Endothelial cell of umbilical vein (primary cell): ENCODE measurements around the gene MCEMP1. TPM values are rescaled to one million over a fixed set of nuclear protein-coding genes. Genes with fewer than 3 reads are reported as not detected.

Source experiments
- BruUV-seq: library from RNA; stranded (reverse); fragments of 400-500 nt; replicated peaks from 2 replicates; lab custom pipeline; 2021; lab: Mats Ljungman, UMichigan
- CTCF ChIA-PET: fragments of 300-600, 350-600 bp; sonication (Branson Sonifier 250); formaldehyde crosslinking; loops from one replicate; lab custom pipeline; 2021; ENCODE audit warnings: antibody characterized with exemption, inconsistent platforms; lab: Charles Lee
- POLR2A ChIA-PET: fragments of 300-600, 350-600 bp; sonication (Branson Sonifier 250); formaldehyde crosslinking; loops from one replicate; lab custom pipeline; 2021; ENCODE audit warnings: antibody characterized with exemption, inconsistent platforms; lab: Charles Lee
- DNase-seq: peaks from one replicate; pipeline ENCODE4 v3.0.0-alpha.2; 2011; ENCODE audit warnings: low read depth, low spot score
- FAIRE-seq: peaks from 2 replicates; lab custom pipeline; 2011; peaks lifted over from hg19 to GRCh38; lab: Jason Lieb, UNC
- H2AFZ ChIP-seq: 2 replicates; pipeline ENCODE4 v1.6.0; 2012; ENCODE audit warnings: low read depth, low read length, control low read depth, inconsistent platforms
- H3K27ac ChIP-seq: 2 replicates; pipeline ENCODE4 v1.5.1; 2011; ENCODE audit warnings: low read depth, mild to moderate bottlenecking, control low read depth, low read length, moderate library complexity; ENCODE audit not compliant: insufficient read depth
- H3K27me3 ChIP-seq, 2 experiments: 2 replicates each; pipeline versions ENCODE4 v1.6.0 to v1.6.1; 2011; ENCODE audit warnings: low read length in 2 of 2, mixed read lengths in 1 of 2; ENCODE audit not compliant: control insufficient read depth in 2 of 2, insufficient read depth in 2 of 2
- H3K36me3 ChIP-seq, 2 experiments: 2 replicates in 1 of 2; 3 replicates in 1 of 2; pipeline ENCODE4 v1.5.1; 2011; ENCODE audit warnings: low read length in 2 of 2, mild to moderate bottlenecking in 1 of 2, moderate library complexity in 1 of 2; ENCODE audit not compliant: control insufficient read depth in 2 of 2, insufficient read depth in 2 of 2; ENCODE audit errors: extremely low read depth in 1 of 2
- H3K4me1 ChIP-seq: 3 replicates; pipeline ENCODE4 v1.5.1; 2011; ENCODE audit warnings: mild to moderate bottlenecking, low read length; ENCODE audit not compliant: control insufficient read depth, insufficient read depth; ENCODE audit errors: extremely low read depth
- H3K4me2 ChIP-seq: 2 replicates; pipeline ENCODE4 v1.6.1; 2011; ENCODE audit warnings: low read length, control low read depth, mixed read lengths; ENCODE audit not compliant: insufficient read depth
- H3K4me3 ChIP-seq, 3 experiments: fragments of 200-600 bp in 1 of 3; sonication (generic), shearing (Covaris generic) in 1 of 3; replicated peaks in 1 of 3; 2 replicates each; pipeline ENCODE4 v1.5.1; 2011 to 2016; ENCODE audit warnings: control low read depth in 3 of 3, low read length in 3 of 3, mild to moderate bottlenecking in 2 of 3, inconsistent platforms in 1 of 3, low read depth in 1 of 3, moderate library complexity in 1 of 3; ENCODE audit not compliant: insufficient read depth in 1 of 3
- H3K79me2 ChIP-seq: 2 replicates; pipeline ENCODE4 v1.6.0; 2012; ENCODE audit warnings: low read length, inconsistent platforms; ENCODE audit not compliant: control insufficient read depth, insufficient read depth
- H3K9ac ChIP-seq: replicated peaks from 2 replicates; pipeline ENCODE3; 2011; ENCODE audit warnings: low read length, control low read depth; ENCODE audit not compliant: insufficient read depth; ENCODE audit errors: extremely low read depth
- H3K9me1 ChIP-seq: replicated peaks from 3 replicates; pipeline ENCODE4 v1.6.0; 2011; ENCODE audit warnings: mild to moderate bottlenecking, low read length; ENCODE audit not compliant: control insufficient read depth, insufficient read depth; ENCODE audit errors: extremely low read depth
- H3K9me3 ChIP-seq: replicated peaks from 2 replicates; pipeline ENCODE4 v1.5.1; 2012; ENCODE audit warnings: low read length, inconsistent platforms; ENCODE audit not compliant: control insufficient read depth, insufficient read depth
- H4K20me1 ChIP-seq: replicated peaks from 2 replicates; pipeline ENCODE3; 2011; ENCODE audit warnings: mild to moderate bottlenecking, low read length; ENCODE audit not compliant: control insufficient read depth, insufficient read depth; ENCODE audit errors: extremely low read depth
- EZH2 ChIP-seq: IDR thresholded peaks from 2 replicates; pipeline ENCODE4 v1.6.1; 2012; ENCODE audit warnings: borderline replicate concordance, low read depth, mild to moderate bottlenecking, moderate library complexity, low read length, inconsistent platforms; ENCODE audit not compliant: severe bottlenecking
- FOS ChIP-seq: IDR thresholded peaks from 2 replicates; pipeline ENCODE4 v1.6.1; 2011; ENCODE audit warnings: mild to moderate bottlenecking, low read length, moderate library complexity, borderline replicate concordance; ENCODE audit not compliant: insufficient read depth
- GATA2 ChIP-seq: IDR thresholded peaks from 2 replicates; pipeline ENCODE4 v1.7.0; 2011; ENCODE audit warnings: low read depth, mild to moderate bottlenecking, moderate library complexity, mixed read lengths, low read length; ENCODE audit not compliant: insufficient read length, insufficient read depth
- JUN ChIP-seq: IDR thresholded peaks from 2 replicates; pipeline ENCODE4 v1.6.1; 2011; ENCODE audit warnings: borderline replicate concordance, low read depth; ENCODE audit not compliant: insufficient read length, insufficient read depth
- MAX ChIP-seq: IDR thresholded peaks from 2 replicates; pipeline ENCODE4 v1.6.1; 2011; ENCODE audit not compliant: insufficient read depth, insufficient read length
- MYC ChIP-seq: IDR thresholded peaks from one replicate; pipeline ENCODE4 v1.6.1; 2011; ENCODE audit warnings: mild to moderate bottlenecking, low read depth, low read length
- POLR2A ChIP-seq: IDR thresholded peaks from 2 replicates; pipeline ENCODE4 v1.6.1; 2012; ENCODE audit warnings: low read depth, mild to moderate bottlenecking, control low read depth, low read length
- POLR2AphosphoS5 ChIP-seq: IDR thresholded peaks from 2 replicates; pipeline ENCODE4 v1.6.1; 2012; ENCODE audit warnings: low read depth, mild to moderate bottlenecking, control low read depth, low read length, moderate library complexity; ENCODE audit not compliant: insufficient read depth
- dilution Hi-C: fragments of 300-500 bp; cut with MboI; formaldehyde crosslinking; loops from one replicate; pipeline ENCODE4 v1.15.0; 2019; ENCODE audit warnings: low sequenced_read_pairs; ENCODE audit not compliant: extremely low pct_ligation_motif_present
- intact Hi-C: fragments of 100-400 bp; cut with micrococcal nuclease; formaldehyde crosslinking; loops from one replicate; pipeline ENCODE4 v1.10.0; 2022
- polyA plus RNA-seq, 4 experiments: library from polyadenylated mRNA; depleted of rRNA in 3 of 4; stranded (reverse) in 3 of 4; unstranded in 1 of 4; fragments of >200 nt; gene quantifications; 2 replicates each; pipeline versions ENCODE4 v1.2.1 to v1.2.3, GENCODE V29; 2011 to 2012; ENCODE audit warnings: missing spikeins in 1 of 4
- total RNA-seq: library from RNA; stranded (reverse); gene quantifications from 2 replicates; pipeline ENCODE4 v1.2.3, GENCODE V29; 2021
- TF ChIP-seq, protein P1 (sequence below), 2 donors: IDR thresholded peaks; 1 replicate in 1 of 2; 2 replicates in 1 of 2; pipeline ENCODE4 v1.5.1; 2011; ENCODE audit warnings: low read length in 2 of 2, mild to moderate bottlenecking in 2 of 2, moderate library complexity in 2 of 2, control low read depth in 1 of 2, inconsistent platforms in 1 of 2, low read depth in 1 of 2; ENCODE audit not compliant: insufficient read depth in 1 of 2; ENCODE audit errors: extremely low read depth in 1 of 2

Gene MCEMP1
- total and polyA plus RNA-seq, 2 donors (not counting 3 experiments of a cell fraction or from before 2014, with no cell fraction given) = not detected

- Histone ChIP-seq H3K9me3 (no peaks in the 10 kb centered on the region), H3K27me3 (no peaks in the 10 kb centered on the region), H3K4me3 (no peak overlapping the region), H2AFZ (no peak overlapping the region), H3K4me2 (no peak overlapping the region), H3K4me1 (no peaks in the 10 kb centered on the region), H3K9me1 (no peaks in the 10 kb centered on the region), H3K9ac (no peak overlapping the region), H3K79me2 (no peaks in the 10 kb centered on the region), H3K36me3 (no peaks in the 10 kb centered on the region), H4K20me1 (no peaks in the 10 kb centered on the region), H3K27ac (no peak overlapping the region)
- BruUV-seq = no TSS peak
- dilution Hi-C loops = no loop called here
- TF ChIP-seq MAX = no peak
- no peak for TF ChIP-seq GATA2
- no peak for TF ChIP-seq EZH2
- no peak for TF ChIP-seq MYC
- TF ChIP-seq FOS = no peak
- no peak for TF ChIP-seq POLR2A
- no peak for TF ChIP-seq JUN
- no peak for TF ChIP-seq POLR2AphosphoS5
- TF ChIP-seq, protein P1, sequence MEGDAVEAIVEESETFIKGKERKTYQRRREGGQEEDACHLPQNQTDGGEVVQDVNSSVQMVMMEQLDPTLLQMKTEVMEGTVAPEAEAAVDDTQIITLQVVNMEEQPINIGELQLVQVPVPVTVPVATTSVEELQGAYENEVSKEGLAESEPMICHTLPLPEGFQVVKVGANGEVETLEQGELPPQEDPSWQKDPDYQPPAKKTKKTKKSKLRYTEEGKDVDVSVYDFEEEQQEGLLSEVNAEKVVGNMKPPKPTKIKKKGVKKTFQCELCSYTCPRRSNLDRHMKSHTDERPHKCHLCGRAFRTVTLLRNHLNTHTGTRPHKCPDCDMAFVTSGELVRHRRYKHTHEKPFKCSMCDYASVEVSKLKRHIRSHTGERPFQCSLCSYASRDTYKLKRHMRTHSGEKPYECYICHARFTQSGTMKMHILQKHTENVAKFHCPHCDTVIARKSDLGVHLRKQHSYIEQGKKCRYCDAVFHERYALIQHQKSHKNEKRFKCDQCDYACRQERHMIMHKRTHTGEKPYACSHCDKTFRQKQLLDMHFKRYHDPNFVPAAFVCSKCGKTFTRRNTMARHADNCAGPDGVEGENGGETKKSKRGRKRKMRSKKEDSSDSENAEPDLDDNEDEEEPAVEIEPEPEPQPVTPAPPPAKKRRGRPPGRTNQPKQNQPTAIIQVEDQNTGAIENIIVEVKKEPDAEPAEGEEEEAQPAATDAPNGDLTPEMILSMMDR (IDR thresholded peaks at IDR 0.05; ENCODE audit: extremely low read depth in 1 of 2, insufficient read depth in 1 of 2, low read depth in 1 of 2, low read length in 2 of 2) = no peak
- POLR2A ChIA-PET = no interaction called here
- CTCF ChIA-PET = interaction anchor here (4.1 kb wide), 1 partner anchor 17 kb away, joined by 21 read pairs; the partner anchor contains the start of gene TRAPPC5
- intact Hi-C loops = no loop called here
- FAIRE-seq (no peak), DNase-seq (no peak)
These were observed 20.9 kb downstream of the MCEMP1 start for GRCh38 chr19:7697721-7698287.
